Measurements from ENCODE around the gene CRIM1.

DNA sequence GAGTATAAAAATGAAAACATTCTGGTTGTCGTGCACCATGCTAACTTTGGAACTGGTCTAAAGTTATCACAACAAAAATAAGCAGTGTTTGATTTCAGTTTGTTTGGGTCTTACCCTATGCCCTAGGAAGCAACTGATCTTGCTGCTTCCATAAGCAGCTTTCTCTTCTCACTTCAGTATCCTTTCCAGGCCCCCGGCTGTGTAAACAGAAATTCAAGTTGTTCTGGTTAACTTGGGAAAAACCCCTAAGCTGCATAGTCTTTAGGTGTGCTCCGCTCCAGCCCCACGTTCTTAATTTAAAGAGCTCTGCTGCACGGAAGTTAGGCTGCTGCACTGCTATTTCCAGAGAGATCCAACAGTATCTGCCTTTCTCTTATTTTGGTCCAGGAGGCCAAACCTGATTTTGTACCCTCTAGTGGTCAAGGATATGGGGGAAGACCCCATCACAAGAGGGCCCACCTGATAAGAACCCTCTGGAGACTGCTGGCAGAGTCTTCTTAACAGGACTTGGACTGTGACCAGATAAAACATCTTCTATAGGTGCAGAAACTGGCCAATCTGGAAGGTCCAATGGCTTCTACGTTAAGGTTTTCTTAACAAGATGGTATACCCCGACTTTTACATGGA is 173.3 kb downstream of the CRIM1 start:
- TF ChIP-seq CTCF (IDR thresholded peaks at IDR 0.05) (no peak), EP300 (IDR thresholded peaks at IDR 0.05) (no peak), POLR2A (IDR thresholded peaks at IDR 0.05) (no peak), POLR2AphosphoS5 (IDR thresholded peaks at IDR 0.05) (no peak)

Measured in upper lobe of left lung (tissue), 4 donors.